K562 treated with DMSO at 1 percent for 12 hours (cell line): Measurements from ENCODE around the gene PIAS2. TPM values are rescaled to one million over a fixed set of nuclear protein-coding genes. Genes with fewer than 3 reads are reported as not detected.

Experiments
- total RNA-seq: library from RNA; unstranded; fragments of 300-600 nt; gene quantifications from 2 replicates; pipeline ENCODE4 v1.2.3, GENCODE V29; 2022; ENCODE audit not compliant: insufficient read depth

PIAS2 gene
- 3.8 and 12.1 TPM in 2 replicates for total RNA-seq

DNA sequence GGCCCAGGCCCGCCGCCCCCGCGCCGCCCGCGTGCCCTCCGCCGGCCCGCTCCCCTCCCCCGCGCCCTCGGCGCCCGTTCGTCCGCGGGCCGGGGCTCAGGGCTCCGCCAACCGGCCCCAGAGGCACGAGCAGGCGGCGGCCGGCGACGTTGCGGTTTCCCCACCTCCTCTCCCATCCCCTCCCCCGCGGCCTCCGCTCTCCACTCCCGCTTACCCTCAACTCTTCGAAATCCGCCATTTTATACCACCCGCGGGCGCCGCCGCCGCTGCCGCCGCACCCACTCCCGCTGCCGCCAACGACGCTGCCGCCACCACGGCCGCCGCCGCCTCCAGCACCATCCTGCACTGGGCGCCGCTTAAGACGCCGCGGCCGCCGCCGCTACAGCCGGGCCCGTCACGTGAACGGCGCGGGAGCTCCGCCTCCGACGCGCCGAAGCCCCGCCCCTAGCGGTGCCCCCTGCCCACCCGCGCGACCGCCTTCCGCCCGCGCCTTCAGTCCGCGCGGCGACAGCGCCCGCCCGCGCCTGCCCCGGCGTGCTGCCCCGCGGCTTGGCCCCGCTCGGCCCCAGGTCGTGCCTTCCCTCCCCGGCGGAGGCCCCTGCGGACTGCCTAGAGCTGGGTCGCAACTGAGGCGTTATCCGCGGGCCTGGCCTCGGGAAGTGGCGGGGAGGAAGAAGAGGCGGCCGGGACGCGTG is at the start of gene PIAS2, which contains the start of gene KATNAL2:
PIAS2 (minus strand) TSS at position 400 of the 695 bp plus-strand sequence; CDS start at position 238, 162 bp downstream.
KATNAL2 (plus strand) TSS at position 495 of the 695 bp plus-strand sequence. CDS start 29,271 bp downstream, outside the sequence.

DNA sequence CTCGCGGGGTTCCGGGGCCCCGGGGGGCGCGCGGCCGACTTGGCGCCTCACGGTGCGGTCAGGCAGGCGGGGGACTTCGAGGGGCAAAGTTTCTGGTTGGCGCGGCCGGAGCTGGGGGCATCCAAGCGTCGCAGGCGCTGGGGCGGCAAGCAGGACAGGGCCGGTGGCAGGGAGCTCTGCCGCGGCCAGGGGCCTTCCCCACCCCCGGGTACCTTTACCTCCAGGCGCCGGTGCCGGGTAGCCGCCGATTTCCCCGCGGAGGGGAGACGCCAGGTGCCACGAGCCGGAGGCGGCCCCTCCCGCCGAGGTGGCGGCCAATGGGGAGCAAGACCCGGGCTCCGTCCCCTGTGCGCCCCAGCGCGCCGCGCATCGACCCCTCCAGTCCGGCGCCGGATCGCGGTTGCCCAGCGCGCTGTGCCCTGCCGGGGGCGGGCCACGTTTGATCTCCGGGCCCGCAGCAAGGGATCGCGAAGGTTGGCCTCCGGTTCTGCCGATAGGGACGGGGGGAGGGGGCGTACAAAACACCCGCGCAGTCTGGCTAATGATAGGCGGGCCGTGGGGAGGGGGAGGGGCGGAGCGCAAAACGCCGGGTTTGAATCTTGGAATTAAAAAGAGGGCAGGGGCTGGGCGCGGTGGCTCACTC is 160.6 kb downstream of the PIAS2 start, which contains the start of gene ST8SIA5:
ST8SIA5 (minus strand) TSS at position 495 of the 643 bp plus-strand sequence. CDS start 545 bp downstream, outside the sequence.

Other genes with a start within 250 kb of the PIAS2 start
- gene ST8SIA5, start 160.5 kb downstream of the PIAS2 start, total RNA-seq = 0.60 TPM in 1 of 2 replicates, not detected in the other
- gene KATNAL2, start 95 bp upstream of the PIAS2 start, total RNA-seq = 1.6 TPM in 1 of 2 replicates, not detected in the other
- not detected in 2 replicates for gene ELOA2, start 118.1 kb upstream of the PIAS2 start, total RNA-seq
- gene HDHD2, start 233.0 kb upstream of the PIAS2 start, total RNA-seq = 12.9 and 31.1 TPM in 2 replicates